Hematopoietic multipotent progenitor cell treated with erythropoietin and hydrocortisone succinate and interleukin-3 and kit ligand, for 15 days (in vitro differentiated cells): ENCODE results near the gene PKIG.
"Not testable (repeated sequence)": the region's sequence is repeated elsewhere in the genome, so short reads cannot be mapped to it uniquely, and the experiment has no call there.

Source experiments
- DNase-seq: peaks from one replicate; pipeline ENCODE4 v3.0.0-alpha.2; 2015; ENCODE audit warnings: low spot score

The PKIG gene

DNA sequence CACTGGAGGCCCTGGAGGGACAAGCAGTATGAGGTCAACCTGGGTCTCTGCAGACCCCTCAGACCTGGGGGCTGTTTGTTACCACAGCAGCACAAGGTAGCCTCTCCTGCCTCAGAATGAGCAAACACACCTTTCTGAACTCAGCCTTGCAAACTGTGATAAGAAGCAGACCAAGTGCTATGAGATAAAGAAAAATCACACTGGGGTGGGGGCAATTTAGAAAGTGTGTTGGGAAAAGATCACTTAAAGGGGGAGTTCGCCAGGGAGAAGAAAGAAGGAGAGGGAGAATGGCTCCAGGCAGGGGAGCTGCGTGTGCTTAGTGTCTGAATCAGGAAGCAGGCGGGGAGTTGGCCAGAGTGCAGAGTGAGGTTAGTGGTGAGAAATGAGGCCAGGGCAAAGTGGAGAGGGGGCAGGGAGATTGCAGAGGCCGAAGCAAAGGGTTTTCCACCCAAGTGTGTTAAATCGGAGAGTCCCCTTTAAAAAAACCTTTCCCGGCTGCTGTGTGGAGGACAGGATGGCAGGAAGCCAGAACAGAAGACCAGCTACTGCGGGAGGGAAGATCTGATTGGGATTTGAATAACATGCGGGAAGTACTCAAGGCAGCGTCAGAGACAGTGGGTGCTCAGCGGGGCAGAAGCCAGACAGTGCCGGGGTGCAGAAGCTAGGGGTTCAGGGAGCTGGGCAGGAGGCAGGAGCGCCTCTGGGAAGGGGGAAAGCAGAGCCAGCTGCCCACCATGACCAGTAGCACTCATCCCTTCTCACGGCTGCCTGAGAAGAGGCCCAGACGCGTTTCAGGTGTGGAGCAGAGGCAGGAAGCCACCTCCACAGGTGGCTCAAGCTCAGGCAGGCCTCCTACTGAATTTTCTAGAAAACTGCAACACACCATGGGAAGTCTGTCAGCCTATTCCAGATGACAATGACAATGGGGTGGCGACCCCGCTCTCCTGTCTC, 60.1 kb downstream of the PKIG start:
- DNase-seq, result no peak

DNA sequence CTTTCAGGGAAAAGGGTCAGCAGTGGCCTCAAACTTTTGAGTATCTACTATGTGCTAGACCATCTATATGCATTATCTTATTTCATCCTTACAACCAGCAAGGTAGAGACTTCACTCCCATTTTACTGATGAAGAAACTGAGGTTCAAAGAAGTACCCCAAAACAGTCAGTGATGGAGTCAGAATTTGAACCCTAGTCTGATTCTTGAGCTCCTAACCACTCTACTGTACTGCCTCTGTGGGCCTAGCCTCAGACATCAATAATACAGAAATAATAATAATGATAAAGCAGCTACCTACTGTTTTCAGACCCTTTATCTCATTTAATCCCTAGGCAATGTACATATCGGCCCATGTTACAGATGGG, 60.8 kb downstream of the PKIG start:
- DNase-seq, result no peak

DNA sequence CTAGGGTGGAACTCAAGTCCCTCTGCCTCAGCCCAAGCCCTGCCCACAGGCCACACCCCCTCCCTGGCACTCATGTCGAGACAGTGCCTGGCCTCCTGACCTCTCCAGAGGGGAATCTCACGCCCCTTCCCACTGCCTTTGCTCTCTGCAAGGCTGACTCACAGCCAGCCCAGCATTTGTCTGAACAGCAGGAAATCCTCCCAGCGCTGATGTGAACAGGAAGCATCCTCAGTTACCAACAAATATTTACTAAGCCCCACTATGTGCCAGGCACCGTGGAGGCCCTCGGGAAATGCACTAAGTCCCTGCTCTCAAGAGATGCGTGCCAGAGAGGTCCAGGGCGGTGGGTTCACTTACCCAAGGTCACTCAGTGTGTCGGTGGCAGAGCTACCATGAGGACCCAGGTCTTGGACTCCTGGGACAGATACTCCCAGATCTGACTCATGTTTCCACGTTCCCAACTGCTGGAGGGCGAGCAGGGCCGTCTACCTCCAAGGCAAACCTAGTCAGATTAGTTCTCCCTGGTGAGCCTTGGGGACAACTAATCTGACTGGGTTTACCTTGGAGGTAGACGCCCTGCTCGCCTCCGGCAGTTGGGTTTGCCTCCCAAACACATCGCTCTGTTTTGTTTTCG, 61.3 kb downstream of the PKIG start:
- no peak for DNase-seq

DNA sequence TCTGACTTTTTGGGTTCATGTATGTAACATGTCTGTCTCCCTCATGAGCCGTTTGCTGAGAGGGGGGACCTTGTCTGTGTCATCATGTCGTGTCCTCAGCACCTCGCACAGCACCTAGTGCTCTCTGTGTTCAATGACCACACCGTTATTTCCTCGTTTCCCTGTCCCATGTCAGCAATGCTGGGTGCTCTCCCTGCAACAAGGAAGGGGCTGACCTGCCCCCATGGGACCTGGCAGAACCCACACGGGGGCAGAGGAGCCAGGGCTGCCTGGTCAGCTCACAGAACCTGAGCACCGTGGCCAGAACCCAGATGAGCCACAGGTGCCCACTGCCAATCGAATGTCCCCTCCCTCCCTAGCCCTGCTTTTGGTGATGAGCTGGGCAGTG, 61.8 kb downstream of the PKIG start:
- DNase-seq, result no peak

DNA sequence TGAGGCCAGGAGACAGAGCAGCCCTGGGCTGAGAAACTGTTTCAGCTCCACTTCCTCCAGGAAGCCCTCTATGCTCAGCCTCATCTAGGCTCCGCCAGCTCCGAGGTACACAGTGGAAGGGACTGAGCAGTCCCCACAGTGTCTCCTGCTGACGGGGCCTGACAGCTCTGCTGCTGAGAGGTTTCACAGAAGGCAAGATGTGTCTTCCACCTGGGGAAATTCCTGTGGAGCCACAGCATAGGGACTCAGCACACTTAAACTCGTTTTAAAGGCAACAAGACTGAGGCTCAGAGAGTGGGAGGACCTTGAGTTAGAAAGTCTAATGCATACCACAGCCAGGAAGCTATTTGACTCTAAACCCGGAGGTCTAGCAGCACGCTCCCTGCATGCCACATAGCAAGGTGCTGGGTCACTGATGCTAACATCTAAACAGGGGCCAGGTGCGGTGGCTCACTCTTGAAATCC, 62.3 kb downstream of the PKIG start:
- DNase-seq, result no peak

DNA sequence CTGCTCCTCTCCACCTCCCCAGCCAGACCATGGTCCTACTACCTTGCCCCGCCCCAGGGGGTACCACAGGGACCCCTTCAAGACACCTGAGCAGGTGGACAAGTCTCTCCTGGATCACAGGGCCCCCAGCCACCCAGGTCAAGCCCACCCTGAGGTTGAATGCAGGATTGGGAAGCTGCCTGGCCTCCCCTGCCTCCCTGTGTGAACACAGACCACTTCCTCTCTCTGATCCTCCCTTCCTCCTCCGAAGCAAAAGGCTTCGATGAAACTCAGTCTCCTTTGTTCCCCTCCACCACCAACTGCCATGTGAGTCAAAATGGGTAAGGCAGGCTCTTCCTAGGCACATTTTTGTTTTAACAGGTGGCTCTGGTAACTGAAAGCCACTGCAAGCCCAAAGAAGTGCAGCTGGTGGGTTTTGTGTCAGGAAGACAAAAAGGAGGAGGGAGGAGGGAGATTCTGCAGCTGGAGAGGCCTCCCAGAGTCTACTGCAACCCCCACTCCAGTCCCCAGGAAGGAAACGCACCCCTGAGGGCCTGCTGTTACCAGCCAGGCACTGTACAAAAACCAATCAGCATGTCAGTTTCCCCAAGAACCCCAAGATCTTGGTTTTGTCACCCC, 63.8 kb downstream of the PKIG start:
- no peak for DNase-seq

DNA sequence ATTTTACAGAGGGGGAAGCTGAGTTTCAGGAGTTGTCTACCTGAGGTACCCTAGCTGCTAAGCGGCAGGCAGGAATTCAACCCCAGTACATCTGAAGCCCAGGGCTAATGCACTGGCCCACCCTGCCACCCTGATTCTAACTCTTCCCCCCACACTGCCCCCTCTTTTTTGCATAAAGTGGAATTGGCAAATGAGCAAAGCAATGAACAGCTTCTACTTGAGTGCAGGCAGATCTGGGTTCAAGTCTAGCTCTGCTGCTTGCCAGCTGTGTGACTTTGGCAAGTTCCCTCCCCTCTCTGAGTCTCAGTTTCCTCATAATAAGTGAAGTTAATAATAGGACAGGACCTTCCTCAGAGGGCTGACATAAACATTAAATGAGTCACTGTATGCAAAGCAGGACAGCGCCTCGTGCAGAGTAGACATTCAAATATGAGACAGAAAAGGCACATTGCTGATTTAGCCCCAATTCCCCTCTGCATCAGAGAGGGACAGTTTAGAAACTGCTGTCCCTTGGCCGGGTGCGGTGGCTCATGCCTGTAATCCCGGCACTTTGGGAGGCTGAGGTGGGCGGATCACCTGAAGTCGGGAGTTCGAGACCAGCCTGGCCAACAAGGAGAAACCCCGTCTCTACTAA, 64.4 kb downstream of the PKIG start:
- no peak for DNase-seq

DNA sequence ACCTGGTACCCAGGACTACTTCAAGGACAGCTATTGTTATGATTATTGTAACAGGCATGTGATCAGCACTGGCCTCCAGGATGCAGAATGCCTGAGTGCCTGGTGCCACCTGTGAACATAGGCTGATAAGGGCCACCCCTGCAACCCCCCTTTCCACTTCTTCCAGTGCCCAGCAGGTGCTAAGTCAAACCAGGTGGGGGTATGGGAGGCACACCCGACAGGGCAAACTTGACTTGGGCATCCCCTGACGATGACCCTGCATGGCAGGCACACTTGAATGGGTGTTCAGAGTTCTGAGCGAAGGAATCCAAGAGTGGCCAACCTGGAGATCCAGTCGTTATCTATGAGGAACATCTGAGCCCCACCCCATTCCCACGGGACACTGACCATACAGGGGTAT, 65.7 kb downstream of the PKIG start:
- DNase-seq, result no peak

DNA sequence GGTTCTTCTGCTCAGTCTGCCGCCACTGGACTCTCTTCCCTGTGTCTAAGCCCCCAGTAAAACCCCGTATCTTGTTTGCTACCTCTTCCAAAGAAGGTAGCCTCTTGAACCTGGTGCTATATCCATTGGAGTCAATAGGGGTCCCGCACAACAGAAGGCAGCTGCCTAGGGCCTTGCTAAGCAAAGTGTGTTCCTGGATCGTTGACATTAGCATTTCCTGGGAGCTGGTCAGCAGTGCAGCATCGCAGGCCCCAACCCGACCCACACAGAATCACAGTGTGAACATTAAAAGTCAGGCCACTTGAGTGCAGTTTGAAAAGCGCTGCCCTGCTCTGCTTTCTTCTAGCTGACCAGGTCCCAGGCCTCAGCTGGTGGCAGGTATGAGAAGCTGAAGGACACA, 66.2 kb downstream of the PKIG start:
- no peak for DNase-seq

DNA sequence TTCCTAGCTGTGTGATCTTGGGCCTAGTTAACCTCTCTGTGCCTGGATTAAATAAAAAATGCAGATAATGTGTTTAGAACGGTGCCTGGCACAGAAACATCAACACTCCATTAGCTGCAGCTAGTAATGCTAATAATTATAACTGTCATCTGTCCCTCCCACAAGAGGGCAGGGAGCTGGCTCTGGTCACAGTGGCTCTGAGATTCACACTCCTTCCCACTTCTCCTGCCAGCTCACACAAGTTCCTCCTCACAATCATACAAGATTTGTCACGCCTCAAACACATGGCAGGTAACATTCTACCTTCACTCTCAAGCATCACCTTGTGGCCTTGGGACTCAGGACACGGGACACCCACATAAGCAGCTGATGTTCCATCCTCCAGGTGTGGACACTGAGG, 66.7 kb downstream of the PKIG start:
- no peak for DNase-seq

DNA sequence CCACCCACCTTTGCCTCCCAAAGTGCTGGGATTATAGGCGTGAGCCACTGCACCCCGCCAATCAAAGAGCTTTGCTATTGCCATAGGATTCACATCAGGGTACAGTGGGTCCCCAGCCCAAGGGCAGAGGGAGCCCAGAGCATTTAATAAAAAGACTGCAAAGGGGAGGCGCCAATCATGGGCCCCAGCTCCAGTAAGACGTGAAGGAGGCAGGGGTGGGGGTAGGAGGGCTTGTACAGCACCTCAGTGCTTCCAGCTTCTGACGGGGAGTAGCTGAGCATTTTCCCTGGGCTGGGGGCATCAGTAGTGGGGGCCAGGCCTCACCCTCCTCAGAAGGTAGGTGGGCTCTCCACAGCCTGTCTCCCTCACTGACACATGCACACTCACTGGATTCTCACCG, 67.6 kb downstream of the PKIG start:
- no peak for DNase-seq

DNA sequence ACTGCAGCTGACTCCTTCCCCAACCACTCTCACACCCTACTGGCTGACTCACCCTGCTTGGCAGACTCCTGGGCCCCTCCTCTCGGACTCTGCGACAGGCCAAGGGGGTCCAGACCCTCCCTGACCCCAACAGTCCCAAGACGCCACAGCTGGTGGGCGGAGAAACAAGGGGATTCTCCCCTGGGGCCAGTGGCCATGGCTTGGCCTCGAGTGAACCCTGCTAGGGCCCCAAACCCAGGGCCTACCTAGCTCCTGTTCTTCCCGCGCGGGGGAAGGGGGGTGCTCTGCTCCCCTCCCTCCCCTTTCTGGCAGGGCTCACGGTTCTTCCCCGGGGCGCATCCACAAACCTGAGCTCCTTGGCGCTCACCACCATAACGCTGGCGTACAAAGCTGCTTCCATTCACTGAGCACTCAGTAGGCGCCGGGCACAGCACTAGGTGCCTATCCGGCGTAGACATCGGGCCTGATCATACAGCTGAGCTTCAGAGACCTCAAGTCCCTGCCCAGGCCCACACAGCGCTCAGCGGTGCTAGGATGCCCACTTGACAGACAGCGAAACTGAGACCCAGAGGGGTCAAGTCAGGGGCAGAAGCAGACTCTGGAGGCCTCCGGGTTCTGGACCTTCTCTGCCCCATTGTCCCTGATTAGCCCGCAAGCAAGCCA, 68.5 kb downstream of the PKIG start:
- DNase-seq, result no peak

DNA sequence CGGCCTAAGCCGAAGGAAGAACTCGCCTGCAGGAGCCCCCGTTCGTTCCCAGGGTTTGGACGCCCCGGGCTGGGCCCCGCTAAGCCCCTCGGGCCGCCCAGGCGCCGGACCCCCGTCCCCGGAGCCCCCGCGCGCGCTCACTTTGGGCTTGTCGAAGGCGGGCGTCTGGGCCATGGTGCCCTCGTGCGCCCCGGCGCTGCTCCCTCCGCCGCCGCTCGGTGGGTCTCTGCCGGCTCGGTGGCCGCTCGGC, 69.0 kb downstream of the PKIG start:
- DNase-seq, result no peak

DNA sequence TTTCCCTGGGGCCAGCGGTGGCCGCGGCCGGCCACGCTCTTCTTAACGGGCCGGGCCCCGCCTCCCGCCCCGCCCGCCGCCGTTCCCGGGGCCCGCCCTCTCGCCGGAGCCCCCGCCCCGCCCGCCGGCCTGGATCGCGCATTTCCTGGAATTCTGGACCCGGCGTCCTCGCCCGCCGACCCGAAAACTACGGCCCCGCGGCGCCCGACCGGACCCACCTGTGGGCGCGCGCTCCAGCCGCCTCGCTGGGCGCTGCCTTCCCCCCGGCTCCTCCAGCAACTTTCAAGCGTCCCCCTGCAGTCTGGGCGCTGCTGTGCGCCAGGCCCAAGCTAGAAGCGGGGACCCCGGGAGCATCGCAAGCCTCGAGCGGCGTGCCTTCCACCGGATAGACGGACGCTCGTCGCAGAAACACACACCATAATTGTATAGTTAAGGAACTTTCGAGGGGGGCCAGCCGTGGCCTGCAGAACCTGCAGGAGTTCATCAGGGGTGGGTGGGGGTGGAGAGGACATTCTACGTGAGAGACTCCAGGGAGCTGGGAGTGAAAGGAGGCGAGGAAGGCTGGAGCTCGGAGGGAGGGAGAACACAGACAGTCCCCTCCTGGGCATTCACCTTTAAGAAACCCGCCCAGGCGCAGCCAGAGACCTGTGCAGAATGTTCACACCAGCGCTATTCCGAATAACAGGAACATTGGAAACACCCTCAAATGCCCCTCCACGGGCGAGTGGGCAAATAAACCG, 69.5 kb downstream of the PKIG start, which contains the start of gene ADA:
TSS of gene ADA (minus strand) at position 16 of the 740 bp plus-strand sequence. CDS start 92 bp downstream, outside the sequence.
- no peak for DNase-seq

DNA sequence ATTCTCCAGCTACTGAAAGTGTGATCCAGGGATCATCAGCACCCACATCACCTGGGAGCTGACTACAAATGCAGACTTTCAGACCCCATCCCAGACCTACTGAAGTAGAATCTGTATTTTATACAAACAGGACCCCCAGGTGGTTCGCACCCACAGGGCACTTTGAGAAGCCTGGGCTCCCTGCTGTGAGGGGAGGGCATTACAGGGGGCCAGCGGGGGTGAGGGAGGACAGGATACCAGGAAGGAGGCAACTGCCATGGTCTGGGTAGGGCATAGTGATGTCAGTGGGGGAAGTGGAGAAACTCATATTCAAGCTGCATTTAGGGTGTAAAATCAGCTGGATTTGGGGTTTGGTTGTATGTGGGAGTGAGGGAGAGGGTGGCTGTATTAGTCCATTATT, 71.2 kb downstream of the PKIG start:
- DNase-seq, result no peak

DNA sequence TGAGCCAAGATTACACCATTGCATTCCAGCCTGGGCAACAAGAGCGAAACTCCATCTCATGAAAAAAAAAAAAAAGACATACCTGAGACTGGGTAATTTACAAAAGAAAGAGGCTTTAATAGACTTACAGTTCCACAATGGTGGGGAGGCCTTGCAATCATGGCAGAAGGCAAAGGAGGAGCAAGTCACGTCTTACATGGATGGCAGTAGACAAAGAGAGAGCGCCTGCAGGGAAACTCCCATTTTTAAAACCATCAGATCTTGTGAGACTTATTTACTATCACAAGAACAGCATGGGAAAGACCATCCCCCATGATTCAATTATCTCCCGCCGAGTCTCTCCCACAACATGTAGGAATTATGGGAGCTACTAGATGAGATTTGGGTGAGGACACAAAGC, 71.8 kb downstream of the PKIG start:
- DNase-seq, result not testable (repeated sequence)

DNA sequence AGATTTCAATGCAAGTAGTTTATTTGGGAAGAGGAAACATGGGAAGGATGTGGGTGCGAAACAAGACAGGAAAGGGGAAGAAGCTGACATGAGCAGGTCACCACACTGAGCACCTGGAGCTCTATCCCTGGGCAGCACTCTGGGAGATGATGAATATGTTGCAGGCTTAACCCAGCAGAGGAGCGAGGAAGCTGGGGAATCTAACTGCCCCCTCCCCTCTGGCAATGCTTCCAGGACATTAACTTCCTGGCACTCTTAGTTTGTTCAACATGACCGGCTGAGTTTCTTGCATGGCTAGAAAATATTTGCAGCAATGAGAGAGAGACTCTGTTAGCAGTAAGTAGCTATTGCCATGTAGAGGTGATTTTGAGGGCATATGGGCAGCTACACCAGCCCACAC, 74.1 kb downstream of the PKIG start:
- DNase-seq, result no peak

DNA sequence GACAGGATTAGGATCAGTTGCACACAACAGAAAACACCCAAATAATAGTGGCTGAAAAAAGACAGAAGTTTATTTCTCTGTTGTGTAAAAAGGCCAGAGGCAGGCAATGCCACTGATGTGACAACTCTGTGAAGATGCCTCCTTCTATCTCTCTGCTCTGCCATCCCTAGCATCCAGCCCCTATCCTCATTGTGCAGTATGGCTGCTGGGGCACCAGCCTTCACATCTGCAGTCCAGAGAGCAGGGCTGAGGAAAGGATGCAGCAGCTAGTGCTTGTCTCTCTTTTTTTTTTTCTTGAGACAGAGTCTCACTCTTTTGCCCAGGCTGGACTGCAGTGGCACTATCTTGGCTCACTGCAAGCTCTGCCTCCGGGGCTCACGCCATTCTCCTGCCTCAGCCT, 75.5 kb downstream of the PKIG start:
- no peak for DNase-seq

DNA sequence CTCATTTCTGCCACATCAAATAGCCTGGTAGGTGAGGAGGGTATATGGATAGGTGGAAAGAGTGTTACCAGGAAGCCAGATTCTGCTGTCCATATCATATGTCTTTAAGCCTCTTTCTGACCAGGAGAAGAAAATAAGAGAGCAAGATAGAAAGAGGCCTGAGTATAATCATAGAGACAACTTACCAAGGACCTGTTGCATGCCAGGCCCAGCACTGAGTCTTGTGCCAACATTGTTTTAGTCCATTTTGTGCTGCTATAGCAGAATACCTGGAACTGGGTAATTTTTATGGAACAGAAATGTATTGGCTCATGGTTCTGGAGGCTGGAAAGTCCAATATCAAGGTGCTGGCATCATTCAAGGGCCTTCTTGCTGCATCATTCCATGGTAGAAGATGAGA, 76.4 kb downstream of the PKIG start:
- no peak for DNase-seq

DNA sequence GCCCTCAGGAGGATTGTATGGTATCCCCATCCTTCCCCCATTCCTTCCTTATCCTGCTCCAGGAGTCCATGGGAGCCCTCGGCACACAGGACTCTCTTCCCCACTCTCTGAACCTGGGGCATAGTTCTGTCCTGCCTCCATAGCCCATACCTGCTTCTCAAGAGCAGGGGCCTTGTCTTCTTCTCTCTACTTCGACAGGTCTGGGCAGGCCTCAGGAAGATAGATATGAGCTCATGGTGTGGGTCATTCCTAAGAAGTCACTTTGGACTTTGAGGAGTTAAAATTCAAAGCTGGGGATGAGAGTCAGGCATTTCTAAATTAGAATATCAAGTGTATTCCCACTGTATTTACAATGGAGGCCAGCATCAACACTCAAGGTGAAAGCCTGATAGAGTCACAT, 77.6 kb downstream of the PKIG start:
- DNase-seq, result no peak

DNA sequence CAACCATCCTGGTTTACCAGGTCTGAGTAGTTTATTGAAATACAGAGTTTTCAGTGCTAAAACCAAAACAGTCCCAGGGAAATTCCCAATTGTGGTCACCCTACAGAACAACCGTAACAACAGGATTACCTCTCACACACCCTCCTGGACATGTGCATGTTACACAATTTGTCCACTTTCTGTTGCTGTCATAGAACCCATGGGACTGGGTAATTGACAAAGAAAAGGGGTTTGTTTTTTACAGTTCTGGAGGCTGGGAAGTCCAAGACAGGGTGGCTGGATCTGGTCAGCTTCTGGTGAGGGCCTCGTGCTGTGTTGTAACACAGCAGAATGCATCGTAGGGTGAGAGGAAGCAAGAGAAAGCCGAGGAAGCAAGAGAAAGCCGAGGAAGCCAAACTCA, 78.2 kb downstream of the PKIG start:
- no peak for DNase-seq

DNA sequence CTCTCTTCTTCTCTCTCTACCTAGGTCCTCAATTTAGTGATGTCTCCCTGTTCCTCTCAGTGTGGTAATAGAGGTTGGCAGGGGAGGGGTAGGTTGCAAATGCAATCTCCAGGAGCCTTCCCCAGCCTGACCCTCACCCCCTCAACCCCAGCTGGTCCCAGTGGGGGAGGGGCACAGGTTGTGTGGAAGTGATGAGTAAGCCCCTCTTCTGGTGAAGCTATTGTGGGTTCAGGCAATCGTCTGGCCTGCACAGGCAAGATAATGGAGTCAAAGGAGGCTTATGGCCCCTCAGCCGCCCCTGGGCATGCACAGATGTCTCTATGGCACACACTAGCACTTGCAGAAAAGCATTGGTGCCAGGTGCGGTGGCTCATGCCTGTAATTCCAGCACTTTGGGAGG, 79.9 kb downstream of the PKIG start:
- DNase-seq, result no peak
